Measurements from ENCODE around the gene ATP6V1F.

The ATP6V1F gene

DNA sequence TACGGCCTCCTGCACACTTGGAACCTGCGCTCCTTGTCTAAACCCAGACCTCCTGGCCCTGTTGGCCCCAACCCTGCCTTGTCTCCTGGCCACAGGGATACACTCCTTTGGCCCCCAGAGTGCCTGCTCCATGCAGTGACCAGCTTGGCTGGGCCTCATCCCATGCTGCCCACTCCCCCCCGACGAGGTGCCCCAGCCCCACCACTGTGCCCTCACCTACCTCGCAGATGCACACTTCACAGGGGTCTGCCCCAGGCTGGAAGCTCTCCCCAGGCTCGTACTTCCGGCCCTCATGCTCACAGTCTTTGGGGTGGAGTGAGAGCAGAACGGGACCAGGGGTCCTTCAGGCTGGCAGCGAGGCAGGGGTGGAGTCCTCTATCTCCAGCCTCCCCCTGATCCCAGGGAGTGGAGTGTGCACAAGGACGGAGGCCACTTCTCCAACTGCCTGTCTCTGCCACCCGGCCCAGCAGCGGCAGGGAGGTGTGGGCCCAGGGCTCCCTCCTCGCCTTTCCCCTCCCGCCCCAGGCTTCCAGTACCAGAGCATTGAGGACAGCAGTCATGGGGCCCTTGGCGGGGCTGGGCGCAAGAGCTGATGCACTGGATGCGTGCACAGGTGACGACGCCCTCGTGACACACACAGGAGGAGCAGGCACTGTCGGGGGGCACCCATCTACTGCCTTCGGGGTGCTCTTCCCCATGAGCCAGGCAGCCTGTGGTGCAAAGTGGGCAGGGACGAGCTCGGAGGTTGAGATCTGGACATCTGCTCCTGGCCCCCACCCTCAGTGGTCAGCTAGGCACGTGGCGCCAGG is 22.1 kb downstream of the ATP6V1F start:
- DNase-seq: no peak

DNA sequence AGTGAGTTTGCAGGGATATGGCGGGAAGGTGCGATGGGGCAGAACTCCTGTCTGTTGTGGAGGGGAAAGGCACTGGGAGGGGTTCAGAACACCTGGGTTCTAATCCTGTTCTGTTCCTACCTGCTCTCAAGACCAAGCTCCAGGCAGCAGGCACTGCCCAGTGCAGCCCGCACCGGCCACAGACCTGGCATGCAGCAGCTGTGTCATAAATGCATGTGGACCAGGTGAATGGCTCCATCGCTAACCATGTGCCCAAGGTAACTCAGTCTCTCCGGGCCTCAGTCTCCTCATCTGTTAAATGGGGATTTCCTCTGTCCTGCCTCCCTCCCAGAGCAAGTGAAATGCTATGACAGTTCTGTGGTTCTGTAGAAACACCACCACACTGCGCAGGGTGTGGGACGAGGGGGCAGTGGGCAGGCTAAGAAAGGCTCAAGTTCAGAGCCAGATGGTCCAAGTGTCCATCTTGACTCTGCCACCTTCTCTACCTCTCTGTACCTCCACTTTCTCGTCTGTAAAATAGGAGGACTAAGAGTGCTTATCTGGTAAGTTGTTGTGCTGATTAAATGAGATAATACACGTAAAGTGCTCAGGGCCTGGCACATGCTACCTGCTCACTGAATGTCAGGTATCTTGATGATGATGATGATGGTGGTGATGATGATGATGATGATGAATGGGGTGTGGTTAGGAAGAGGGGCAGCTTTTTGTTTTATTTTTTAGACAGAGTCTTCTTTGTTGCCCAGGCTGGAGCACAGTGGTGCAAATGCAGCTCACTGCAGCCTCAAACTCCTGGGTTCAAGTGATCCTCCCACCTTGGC is 22.9 kb downstream of the ATP6V1F start:
- no peak for DNase-seq

DNA sequence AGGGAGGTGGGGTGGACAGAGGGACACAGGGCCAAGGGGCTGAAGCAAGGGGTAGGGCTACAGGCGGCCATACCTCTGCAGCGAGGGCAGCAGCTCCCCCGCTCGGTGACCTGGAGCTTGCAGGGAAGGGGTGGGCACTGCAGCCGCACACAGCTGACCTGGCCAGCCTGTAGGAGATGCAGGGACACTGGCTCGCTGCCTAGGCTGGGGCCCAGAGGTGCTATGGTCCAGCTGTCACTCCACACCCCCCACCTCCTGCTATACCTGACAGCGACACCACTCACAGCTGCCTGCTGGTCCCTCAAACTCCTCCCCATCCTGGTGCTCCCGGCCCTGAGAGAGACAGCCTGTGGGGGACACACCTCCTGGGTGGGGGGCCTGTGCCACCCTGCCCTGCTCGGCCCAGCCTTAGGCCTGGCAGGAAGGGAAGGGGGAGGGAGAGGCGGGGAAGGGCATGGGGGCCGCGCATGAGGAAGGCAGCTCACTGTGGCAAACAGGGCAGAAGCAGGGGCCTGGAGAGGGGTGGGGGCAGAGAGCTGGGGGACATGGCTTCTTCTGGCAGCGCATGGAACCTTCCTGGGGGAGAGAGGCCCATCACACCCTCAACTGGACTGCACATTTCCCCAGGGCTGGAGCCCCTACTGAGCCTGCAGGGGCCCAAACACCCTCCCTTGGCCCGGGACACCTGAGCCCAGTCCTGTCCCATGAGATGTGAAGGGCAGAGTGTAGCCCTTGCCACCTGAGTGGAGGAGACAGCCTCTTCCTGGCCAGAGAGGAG is 23.9 kb downstream of the ATP6V1F start:
- no peak for DNase-seq

DNA sequence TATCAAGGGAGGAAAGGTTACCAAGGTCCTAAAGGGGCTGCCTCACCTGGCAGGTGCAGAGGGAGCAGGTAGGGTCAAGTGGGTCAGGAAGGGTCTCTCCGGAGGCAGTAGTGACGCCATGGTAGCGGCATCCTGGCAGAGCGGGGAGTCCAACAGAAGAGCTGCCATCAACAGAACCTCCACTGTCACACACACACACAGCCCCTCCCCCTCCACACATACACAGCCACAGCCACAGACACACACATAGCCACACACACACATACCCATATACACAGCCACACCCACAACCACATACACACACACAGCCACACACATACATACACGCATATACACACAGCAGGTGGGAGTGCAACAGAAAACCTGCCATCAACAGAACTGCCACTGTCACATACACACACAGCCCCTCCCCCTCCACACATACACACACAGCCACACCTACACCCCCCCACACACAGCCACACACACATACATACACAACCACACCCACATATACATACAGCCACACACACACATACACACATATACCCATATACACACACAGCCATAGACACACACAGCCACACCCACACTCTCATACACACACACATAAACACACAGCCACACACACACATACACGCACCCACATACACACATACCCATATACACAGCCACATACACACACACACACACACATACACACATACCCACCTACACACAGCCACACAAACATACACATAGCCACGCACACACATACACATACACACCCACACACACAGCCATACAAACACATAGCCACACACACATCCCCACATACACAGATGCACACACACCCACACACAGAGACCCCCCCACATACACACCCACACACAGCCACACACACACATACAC is 24.7 kb downstream of the ATP6V1F start:
- no peak for DNase-seq

DNA sequence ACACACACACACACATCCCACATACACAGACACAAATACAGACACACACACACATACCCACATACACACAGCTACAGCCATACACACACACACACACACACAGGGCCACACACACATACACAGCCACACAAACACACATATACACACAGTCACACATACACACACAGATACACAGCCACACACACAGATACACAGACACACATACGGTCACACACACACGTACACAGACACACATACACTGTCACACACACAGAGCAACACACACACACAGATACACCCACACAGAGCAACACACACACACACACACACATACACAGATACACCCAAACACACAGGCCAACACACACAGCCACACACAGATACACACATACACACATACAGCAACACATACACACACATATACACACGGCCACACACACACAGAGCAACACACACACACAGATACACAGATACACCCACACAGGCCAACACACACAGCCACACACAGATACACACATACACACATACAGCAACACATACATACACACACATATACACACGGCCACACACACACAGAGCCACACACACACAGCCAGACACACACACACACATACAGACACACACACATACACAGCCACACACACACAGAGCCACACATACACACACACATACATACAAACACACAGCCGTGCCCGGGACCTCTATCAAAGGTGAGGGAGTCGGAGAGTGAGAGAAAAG is 25.5 kb downstream of the ATP6V1F start:
- no peak for DNase-seq

DNA sequence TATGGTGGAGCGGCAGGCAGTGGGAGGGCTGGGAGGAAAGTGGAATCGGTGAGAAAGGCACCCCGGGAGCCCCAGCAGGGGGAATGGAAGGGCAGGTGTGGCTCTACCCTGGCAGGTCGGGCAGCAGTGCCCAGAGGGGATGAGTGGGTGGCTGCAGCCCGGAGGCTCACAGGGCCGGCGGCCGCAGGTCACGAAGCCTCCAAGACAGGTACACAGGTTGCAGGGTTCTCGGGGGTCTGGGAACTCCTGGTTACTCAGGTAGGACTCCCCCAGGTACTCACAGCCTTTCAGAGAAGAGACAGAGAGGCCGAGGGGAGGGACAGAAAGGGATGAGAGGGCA is 26.1 kb downstream of the ATP6V1F start:
- DNase-seq: no peak

DNA sequence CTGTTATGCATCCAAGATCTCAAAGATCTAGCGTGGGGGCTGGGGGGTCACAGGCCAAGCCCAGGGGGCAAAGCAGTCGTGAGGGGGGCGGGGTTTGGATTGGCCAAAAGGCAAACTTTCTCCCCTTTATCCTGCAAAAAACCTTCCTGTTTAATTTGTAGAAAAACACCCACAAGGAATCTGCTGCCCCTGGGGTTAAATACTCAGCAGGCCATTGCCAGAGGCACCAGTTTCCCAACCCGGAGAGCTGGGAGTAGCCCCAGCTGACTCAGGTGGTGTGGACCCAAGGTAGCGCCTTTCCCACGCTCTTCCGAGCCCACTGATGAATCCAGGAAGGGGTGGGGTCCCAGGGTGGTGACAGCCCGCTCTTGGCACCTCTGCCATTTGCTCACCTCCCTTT is 26.5 kb downstream of the ATP6V1F start:
- DNase-seq: no peak

DNA sequence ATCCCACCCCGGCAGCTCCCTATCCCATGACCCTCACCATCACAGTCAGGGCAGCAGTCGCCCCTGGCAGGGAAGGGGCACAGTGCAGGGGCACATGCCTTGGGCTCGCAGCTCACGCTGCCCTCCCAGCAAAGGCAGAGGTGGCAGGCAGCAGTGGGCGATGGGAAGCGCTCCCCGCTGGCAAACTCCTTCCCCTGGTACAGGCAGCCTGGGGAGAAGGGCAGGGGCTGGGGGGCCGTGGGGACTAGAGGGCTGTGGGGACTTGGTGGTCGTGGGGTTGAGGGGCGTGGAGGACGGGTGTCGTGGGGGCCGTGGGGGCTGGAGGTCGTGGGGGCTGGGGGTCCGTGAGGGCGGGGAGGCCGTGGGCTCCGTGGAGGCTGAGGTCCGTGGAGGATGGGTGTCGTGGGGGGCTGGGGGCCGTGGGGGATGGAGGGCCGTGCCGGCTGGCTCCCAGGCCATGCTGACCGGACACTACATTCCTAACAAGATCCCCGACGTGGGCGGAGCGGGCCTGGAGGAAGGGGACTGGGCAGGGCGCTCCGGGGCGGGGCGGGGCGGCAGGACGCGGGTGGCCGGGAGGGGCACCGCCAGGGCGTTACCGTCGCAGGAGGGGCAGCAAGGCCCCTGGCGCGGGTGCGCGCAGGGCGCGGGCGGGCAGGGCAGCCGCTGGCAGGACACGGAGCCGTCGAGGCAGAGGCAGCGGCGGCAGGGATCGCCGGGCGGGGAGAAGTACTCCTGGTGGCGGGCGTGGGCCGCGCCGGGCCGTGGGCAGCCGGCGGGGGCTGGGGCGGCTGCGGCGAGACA is 27.9 kb downstream of the ATP6V1F start:
- DNase-seq: no peak

DNA sequence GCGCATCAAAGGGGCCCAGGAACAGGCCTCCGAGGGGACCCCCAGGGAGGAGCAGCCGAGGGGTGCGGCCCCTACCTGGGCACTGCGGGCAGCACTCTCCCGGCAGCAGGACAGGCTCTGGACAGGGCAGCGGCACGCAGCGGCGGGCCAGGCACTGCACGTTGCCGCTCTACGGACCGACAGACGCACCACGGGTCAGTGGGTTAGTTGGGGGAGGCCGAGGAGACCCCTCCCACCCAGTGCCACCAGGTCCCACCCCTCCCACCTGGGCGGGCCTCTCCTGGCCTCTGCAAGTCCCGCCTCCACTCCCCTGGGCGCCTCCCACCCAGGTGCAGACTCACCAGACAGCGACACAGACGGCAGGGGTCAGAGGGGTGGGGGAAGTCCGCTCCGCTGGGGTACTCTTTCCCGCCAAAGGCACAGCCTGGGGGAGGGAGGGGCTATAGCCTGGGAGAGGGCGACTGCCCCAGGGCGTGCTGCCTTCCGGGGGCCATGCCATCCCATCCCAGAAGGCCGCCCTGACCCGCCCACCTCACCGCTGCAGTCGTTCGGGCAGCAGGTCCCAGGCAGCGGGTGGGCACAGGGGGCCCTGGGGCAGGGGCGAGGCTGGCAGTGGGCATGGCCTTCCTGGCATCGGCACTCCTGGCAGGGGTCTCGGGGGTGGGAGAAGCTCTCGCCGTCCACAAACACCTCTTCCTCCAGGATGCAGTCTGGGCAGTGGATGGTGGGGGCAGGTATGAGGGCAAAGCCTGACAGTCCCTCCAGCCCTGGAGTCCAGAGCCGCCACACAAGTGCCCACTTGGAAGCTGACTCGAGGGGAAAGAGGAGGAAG is 28.7 kb downstream of the ATP6V1F start:
- no peak for DNase-seq

DNA sequence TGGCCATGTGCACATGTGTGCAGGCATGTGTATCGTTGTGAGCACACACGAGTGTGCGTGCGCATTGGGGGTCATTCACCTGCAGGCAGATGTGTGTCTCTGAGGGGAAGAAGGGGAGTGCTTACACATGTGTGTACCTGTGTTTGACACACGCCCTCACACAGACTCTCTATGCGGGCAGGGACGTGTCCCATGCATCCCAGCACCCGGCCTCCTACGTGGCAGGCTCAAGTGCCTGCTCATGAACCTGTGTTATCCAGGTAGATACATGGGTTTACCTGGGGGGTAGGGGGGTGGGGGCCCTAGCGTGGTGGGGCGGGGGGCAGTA is 29.2 kb downstream of the ATP6V1F start:
- no peak for DNase-seq

DNA sequence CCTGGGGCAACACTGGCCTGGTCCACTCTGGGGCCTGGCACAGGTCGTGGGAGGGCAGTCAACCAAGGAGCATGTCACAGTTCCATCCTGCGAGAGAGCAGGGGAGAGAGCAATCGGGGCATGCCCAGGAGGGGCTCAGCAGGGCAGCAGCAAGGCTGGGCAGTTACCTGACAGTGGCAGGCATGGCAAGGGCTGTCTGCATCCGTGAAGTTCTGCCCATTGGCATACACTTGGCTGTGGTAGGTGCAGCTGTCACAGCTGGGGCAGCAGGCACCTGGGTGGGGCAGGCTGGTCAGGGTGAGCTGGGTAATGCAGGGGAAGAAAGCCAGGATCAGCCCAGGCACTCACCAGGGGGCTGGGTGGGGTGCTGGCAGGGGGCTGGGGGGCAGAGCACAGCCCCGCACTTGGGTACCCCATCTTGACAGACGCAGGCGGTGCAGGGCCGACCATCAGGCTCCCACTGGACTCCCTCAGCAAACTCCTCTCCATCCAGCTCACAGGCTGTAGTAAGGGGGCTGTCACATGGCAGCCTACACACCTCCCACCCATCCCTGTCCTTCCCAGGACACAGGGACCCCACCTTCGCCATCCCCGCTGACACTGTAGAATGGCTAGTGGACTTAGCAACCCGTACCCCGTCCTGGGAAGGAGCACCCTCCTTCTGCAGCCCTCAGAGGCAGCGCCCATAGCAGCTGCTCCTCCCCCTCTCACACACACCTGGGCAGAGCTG is 30.0 kb downstream of the ATP6V1F start:
- no peak for DNase-seq

DNA sequence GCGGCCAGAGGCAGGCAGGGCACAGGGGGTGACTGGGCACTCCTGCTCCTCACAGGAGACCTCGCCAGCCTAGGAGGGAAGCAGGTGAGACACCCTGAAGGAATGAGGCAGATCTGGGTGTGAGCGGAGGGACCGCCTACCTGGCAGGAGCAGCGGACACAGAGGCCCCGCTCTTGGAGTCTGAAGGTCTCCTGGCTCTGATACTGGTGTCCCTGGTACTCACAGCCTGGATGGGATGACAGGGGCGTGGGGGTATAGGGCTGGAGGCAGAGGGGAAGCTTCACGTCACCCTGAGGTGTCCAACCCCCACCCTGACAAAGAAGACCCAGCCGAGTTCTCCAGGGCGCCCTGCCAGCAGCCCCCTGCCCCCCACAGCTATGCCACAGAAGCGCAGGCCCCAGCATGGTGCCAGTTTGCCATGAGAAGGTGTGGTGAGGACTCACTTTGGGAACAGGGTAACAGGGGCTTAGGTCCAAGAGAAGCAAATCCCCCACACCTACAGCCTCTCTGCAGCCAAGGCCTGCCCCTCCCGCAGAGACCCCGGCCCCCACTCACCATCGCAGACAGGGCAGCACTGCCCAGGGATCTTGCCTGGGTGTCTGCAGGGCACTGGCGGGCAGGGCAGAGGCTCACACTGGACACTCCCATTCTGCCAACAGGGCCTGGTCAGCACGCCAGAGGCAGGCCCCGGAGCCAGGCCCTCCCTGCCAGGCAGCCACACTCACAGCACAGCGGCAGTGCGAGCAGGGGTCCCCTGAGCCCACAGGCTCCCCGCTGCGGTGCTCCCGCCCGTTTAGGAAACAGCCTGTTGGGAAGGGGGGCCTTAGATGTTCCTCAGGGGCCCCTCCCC is 30.8 kb downstream of the ATP6V1F start:
- no peak for DNase-seq

DNA sequence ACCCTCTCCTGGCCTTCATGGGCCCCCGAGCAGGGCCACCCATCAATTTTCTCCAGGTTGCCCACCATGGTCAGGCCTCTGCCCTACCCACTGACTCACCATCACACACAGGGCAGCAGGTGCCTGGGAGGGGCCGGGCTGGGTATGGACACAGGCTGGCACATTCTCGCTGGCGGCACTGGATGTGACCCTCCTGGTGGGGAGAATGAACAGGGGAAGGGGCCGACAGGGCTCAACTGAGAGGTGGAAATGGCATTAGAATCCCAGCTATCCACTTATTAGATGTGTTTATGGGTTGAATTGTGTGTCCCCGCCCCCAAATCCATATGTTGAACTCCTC is 31.4 kb downstream of the ATP6V1F start:
- no peak for DNase-seq

DNA sequence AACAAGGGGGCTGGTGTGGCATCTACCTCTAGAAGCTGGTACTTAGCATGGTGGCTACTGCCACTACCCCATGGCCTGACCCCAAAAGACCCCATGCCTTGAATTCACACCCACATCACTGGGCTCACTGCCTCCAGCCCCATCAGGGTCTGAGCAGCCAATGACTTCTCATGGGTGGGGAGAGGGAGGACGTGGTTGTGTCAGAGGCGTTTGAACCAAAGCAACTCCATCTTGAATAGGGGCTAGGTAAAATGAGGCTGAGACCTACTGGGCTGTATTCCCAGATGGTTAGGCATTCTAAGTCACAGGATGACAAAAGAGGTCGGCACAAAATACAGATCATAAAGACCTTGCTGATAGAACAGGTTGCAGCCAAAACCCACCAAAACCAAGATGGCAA is 32.7 kb downstream of the ATP6V1F start:
- no peak for DNase-seq

DNA sequence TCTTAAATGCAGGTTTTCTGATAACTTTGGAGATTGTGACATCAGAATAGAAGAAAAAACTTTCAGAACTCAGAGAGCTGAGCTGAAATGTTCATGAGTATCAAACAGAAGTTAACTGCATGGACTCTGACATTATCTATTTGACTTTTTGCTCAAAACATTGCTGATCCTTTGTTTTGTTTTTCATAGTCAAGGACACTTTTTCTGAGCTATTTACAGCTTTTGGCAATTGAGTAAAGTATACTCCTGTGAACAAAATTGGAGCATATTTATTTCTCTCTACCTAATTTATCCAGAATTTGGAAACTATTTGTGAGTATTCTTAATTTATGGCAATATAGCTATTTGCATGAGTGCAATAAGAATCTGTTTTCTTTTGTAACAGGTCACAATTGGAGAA is 36.7 kb downstream of the ATP6V1F start:
- no peak for DNase-seq

DNA sequence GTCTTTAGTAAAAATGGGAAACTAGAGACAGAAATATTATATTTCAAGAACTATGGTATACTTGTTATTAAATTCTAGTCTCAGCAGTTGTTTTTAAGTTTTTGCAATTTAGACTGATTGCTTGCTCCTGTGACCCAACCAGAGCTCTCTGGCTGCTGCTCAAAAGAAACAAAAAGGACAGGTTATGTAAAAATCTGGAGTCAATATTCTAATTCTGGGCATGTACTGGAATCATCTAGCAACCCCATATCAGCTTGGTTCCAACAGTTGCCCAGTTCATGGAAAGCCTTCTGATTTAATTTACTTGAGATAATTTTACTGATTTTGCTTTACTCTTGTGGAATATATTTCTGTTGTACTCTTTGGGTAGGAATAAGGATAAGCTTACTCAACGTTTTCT is 37.6 kb downstream of the ATP6V1F start:
- DNase-seq: no peak

DNA sequence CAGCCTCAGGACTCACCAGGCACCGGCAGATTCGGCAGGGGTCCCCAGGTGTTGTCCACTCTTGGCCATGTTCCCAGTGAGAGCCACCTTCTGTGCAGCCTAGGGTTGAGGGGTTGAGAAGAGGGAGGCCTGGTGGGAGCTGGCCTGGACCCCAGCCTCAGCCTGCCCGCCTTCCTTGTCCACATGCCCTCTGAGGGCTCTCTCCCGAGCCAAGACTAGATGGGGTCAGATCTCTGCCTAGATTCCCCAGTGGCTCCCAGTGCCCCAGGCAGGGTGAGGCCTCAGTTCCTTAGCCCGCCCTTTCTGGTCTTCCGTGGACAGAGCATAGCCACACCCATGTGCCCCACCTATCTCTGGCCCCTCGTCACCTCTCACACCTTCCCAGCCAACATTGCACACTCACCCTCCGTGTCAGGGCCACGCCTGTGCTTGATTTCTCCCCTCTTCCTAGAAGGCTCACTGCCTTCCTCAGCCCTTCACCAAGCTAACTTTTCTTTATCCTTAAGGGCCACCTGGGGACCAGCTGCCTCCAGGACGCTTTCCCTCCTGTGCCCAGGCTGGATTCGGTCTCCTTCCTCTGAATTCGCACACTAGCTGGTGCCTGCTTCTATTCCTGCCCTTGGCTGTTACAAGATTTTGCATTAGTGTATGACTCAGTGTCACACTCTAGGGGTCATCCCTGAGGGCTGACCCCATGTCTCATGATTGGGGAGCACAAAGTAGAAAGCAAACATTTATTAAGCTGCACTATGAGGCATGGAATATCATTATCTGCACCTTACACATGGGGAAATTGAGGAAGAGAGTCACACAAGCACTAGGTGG is 40.3 kb downstream of the ATP6V1F start:
- no peak for DNase-seq

Measured in effector CD4-positive, alpha-beta T cell (primary cell).